ENCODE measurements around the gene MIX23. TPM values are rescaled to one million over a fixed set of nuclear protein-coding genes. Genes with fewer than 3 reads are reported as not detected.

The MIX23 gene
- total RNA-seq, 1 experiment from 2014 or later = 46.2 TPM

DNA sequence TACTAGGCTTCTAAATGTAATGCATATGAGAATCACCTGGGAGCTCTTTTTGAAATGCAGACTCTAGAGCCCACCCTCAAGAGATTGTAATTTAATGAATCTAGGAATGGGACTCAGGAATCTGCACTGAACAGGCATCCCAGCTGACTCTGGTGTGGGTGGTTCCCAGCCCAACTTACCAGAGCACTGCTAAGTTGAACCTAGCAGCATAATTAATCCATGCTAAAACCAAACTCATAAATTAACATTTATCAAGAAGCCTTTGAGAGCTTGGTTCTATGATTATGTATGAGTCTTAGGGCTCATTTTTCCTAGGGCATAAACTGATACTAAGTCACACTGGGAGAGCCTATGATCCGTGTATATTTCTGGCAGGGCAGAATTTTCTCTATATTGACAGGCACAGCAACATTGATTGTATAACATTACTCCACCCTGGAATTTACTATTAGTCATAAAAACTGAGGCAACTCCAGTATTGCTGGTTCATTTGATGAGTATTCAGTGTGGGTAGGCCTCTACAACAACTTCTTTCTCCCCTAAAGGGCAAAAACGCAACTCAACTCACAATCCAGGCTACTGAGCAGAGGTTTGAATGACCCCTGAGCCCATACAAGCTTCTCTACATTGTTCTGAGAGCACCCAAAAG, 68.7 kb downstream of the MIX23 start:
- no peak for DNase-seq (ENCODE audit: low read depth)
- in situ Hi-C loops (cut with HindIII; ENCODE audit: low pct_unique_long_range_greater_than_20kb, low sequenced_read_pairs) = no loop called here

GRCh38 chr3:122313281-122313680, 69.8 kb downstream of the MIX23 start:
- no peak for DNase-seq (ENCODE audit: low read depth)
- in situ Hi-C loops (cut with HindIII; ENCODE audit: low pct_unique_long_range_greater_than_20kb, low sequenced_read_pairs) = no loop called here

DNA sequence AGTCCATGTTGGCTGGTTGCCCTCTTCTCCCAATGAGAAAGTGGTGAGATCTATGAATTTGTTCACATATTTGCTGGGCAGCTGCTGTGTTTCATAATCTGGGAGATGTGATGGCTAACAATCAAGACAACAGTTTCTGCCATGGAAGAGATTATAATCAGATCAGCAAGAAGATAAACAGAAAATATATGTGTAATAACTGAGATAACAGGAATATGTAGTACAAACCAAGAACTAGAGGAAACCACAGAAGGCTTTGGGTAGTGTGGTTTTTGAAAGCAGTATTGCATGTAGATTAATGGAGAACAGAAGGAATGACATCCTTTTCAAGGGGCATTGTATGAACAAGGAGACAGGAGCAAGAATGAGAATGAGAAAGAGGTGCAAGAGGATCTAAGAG, 70.2 kb downstream of the MIX23 start:
- in situ Hi-C loops (cut with HindIII; ENCODE audit: low pct_unique_long_range_greater_than_20kb, low sequenced_read_pairs) = no loop called here
- no peak for DNase-seq (ENCODE audit: low read depth)

- DNase-seq (ENCODE audit: low read depth) = peak; percentile 41
- in situ Hi-C loops (cut with HindIII; ENCODE audit: low pct_unique_long_range_greater_than_20kb, low sequenced_read_pairs) = no loop called here
Observed at GRCh38 chr3:122310361-122310760, 72.7 kb downstream of the MIX23 start.

Other genes starting within 250 kb of the MIX23 start
- gene CASR, start 199.6 kb downstream of the MIX23 start, total RNA-seq (2014; rRNA removed; shearing (Covaris generic); ENCODE audit: low replicate concordance) = not detected in 2 replicates
- not detected in 2 replicates for gene CSTA, start 58.0 kb downstream of the MIX23 start, total RNA-seq (2014; rRNA removed; shearing (Covaris generic); ENCODE audit: low replicate concordance)
- gene FAM162A, start 951 bp upstream of the MIX23 start, total RNA-seq (2014; rRNA removed; shearing (Covaris generic); ENCODE audit: low replicate concordance) = 36.5 and 42.1 TPM in 2 replicates
- gene WDR5B, start 32.8 kb upstream of the MIX23 start, total RNA-seq (2014; rRNA removed; shearing (Covaris generic); ENCODE audit: low replicate concordance) = 2.4 and 3.1 TPM in 2 replicates
- gene KPNA1, start 131.7 kb upstream of the MIX23 start, total RNA-seq (2014; rRNA removed; shearing (Covaris generic); ENCODE audit: low replicate concordance) = 43.0 and 50.8 TPM in 2 replicates
- 7.0 and 8.7 TPM in 2 replicates for gene PARP9, start 181.1 kb upstream of the MIX23 start, total RNA-seq (2014; rRNA removed; shearing (Covaris generic); ENCODE audit: low replicate concordance)
- gene DTX3L, start 181.1 kb upstream of the MIX23 start, total RNA-seq (2014; rRNA removed; shearing (Covaris generic); ENCODE audit: low replicate concordance) = 15.0 and 17.2 TPM in 2 replicates
- gene PARP15, start 194.4 kb upstream of the MIX23 start, total RNA-seq (2014; rRNA removed; shearing (Covaris generic); ENCODE audit: low replicate concordance) = not detected in 2 replicates